ENCODE measurements around the gene DGKQ. TPM values are rescaled to one million over a fixed set of nuclear protein-coding genes. Genes with fewer than 3 reads are reported as not detected.

DGKQ gene
- total and polyA plus RNA-seq, 2 of the 13 experiments (the other 11 are each of a cell fraction or from before 2014, with no cell fraction given), result 4.5 to 7.2 TPM

GRCh38 chr4:993111-994029 is 20.0 kb upstream of the DGKQ start, which contains the start of gene SLC26A1 (continued):
- no peak; the same call in 1 of the 2 replicates for TF ChIP-seq ZFYVE20 (CRISPR knock-in tag; IDR thresholded peaks at IDR 0.05; ENCODE audit: borderline replicate concordance, low read depth)
- no peak for TF ChIP-seq ZNF468 (CRISPR knock-in tag; IDR thresholded peaks at IDR 0.05)
- TF ChIP-seq ISL2 (CRISPR knock-in tag; IDR thresholded peaks at IDR 0.05), result 0 out of 2 replicates have a peak, but pooled peaks have one; percentile 56
- TF ChIP-seq ZBTB37 (CRISPR knock-in tag; IDR thresholded peaks at IDR 0.05), result no peak; the same call in 1 of the 2 replicates
- no peak; the same call in 1 of the 2 replicates for TF ChIP-seq HINFP (CRISPR knock-in tag; IDR thresholded peaks at IDR 0.05; ENCODE audit: low read depth)
- 0 out of 2 replicates have a peak, but pooled peaks have one; percentile 42 for TF ChIP-seq ZMYM4 (CRISPR knock-in tag; IDR thresholded peaks at IDR 0.05)
- peak; percentile 50 for TF ChIP-seq PHF5A (CRISPR knock-in tag; IDR thresholded peaks at IDR 0.05; ENCODE audit: low read depth, unreplicated experiment)
- TF ChIP-seq ESRRA (CRISPR knock-in tag; IDR thresholded peaks at IDR 0.05; ENCODE audit: low read depth), result no peak
- TF ChIP-seq ZNF460 (CRISPR knock-in tag; IDR thresholded peaks at IDR 0.05; ENCODE audit: borderline replicate concordance), result no peak; the same call in 1 of the 2 replicates
- peak; percentile 29 for TF ChIP-seq FOXK1 (CRISPR knock-in tag; IDR thresholded peaks at IDR 0.05; ENCODE audit: borderline replicate concordance, low read depth)
- TF ChIP-seq ZBTB1 (CRISPR knock-in tag; IDR thresholded peaks at IDR 0.05; ENCODE audit: borderline replicate concordance), result no peak
- no peak for TF ChIP-seq MLX (CRISPR knock-in tag; IDR thresholded peaks at IDR 0.05)
- peak; percentile 45; the same call in 1 of the 2 replicates for TF ChIP-seq BRF2 (CRISPR knock-in tag; IDR thresholded peaks at IDR 0.05)
- TF ChIP-seq ZXDC (CRISPR knock-in tag; IDR thresholded peaks at IDR 0.05), result 0 out of 2 replicates have a peak, but pooled peaks have one; percentile 42
- TF ChIP-seq MIXL1 (CRISPR knock-in tag; IDR thresholded peaks at IDR 0.05), result no peak
- TF ChIP-seq KMT2A (CRISPR knock-in tag; IDR thresholded peaks at IDR 0.05), result no peak
- no peak for TF ChIP-seq TBP (CRISPR knock-in tag; IDR thresholded peaks at IDR 0.05)
- peak; percentile 23; the same call in 1 of the 2 replicates for TF ChIP-seq NR1H2 (CRISPR knock-in tag; IDR thresholded peaks at IDR 0.05; ENCODE audit: borderline replicate concordance, low read depth)
- peak; percentile 100 for TF ChIP-seq MAFF (IDR thresholded peaks at IDR 0.05; ENCODE audit: low read depth, low read length)
- TF ChIP-seq ZBTB43 (CRISPR knock-in tag; conservative IDR thresholded peaks at IDR 0.05), result no peak
